Measurements from ENCODE around the gene RSBN1. TPM values are rescaled to one million over a fixed set of nuclear protein-coding genes. Genes with fewer than 3 reads are reported as not detected.
"Not testable (repeated sequence)": the region's sequence is repeated elsewhere in the genome, so short reads cannot be mapped to it uniquely, and the experiment has no call there.

The RSBN1 gene
- total RNA-seq, 6 experiments from 2014 or later: 9.0 to 11.5 (median 10.0) TPM

DNA sequence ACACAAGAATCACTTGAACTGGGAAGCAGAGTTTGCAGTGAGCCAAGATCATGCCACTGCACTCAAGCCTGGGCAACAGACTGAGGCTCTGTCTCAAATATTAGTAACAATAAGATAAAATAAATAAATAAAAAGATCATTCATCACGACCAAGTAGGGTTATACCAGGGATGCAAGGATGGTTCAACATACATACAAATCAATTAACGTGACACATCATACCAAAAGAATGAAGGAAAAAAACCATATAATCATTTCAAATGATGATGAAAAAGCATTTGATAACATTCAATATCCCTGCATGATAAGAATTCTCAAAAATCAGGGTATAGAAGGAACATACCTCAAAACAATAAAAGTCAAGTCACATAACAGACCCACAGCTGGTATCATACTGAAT lies 91.3 kb downstream of the RSBN1 start:
- DNase-seq: no peak
- Mint-ChIP-seq H3K9me3 (peaks cover 43% of the 10 kb centered on the region), H3K27me3 (ENCODE audit: insufficient read depth) (no peaks in the 10 kb centered on the region), H3K27ac (no peak overlapping the region), H3K4me1 (ENCODE audit: low read depth) (no peaks in the 10 kb centered on the region), H3K36me3 (ENCODE audit: low read depth) (peaks cover 69% of the 10 kb centered on the region), H3K4me3 (no peak overlapping the region)
- no peak for TF ChIP-seq CTCF (IDR thresholded peaks at IDR 0.05)

DNA sequence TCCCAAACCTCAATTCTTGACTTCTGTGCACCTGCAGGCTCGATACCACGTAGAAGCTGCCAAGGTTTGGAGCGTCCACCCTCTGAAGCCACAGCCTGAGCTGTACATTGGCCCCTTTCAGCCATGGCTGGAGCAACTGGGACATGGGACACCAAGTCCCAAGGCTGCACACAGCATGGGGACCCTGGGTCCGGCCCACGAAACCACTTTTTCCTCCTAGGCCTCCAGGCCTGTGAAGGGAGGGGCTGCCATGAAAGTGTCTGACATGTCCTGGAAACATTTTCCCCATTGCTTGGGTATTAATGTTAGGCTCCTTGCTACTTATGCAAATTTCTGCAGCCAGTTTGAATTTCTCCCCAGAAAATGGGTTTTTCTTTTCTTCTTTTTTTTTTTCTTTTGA lies 93.7 kb downstream of the RSBN1 start:
- not testable (repeated sequence) for H3K4me1 Mint-ChIP-seq (ENCODE audit: low read depth); DNase-seq; H3K27me3 Mint-ChIP-seq (ENCODE audit: insufficient read depth); H3K27ac Mint-ChIP-seq; H3K4me3 Mint-ChIP-seq
- Mint-ChIP-seq H3K36me3 (ENCODE audit: low read depth) (peaks cover 58% of the 10 kb centered on the region), H3K9me3 (peaks cover 43% of the 10 kb centered on the region)

DNA sequence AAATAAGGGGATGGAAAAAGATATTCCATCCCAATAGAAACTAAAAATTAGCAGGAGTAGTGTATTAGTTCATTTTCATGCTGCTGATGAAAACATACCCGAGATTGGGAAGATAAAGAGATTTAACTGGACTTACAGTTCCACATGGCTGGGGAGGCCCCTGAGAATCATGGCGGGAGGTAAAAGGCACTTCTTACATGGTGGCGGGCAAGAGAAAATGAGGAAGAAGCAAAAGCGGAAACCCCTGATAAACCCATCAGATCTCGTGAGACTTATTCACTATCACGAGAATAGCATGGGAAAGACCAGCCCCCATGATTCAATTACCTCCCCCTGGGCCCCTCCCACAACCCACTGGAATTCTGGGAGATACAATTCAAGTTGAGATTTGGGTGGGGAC lies 94.8 kb downstream of the RSBN1 start:
- not testable (repeated sequence) for H3K4me1 Mint-ChIP-seq (ENCODE audit: low read depth); DNase-seq; H3K27me3 Mint-ChIP-seq (ENCODE audit: insufficient read depth); H3K4me3 Mint-ChIP-seq; H3K27ac Mint-ChIP-seq
- H3K9me3 Mint-ChIP-seq: peaks cover 43% of the 10 kb centered on the region
- peaks cover 57% of the 10 kb centered on the region for H3K36me3 Mint-ChIP-seq (ENCODE audit: low read depth)

DNA sequence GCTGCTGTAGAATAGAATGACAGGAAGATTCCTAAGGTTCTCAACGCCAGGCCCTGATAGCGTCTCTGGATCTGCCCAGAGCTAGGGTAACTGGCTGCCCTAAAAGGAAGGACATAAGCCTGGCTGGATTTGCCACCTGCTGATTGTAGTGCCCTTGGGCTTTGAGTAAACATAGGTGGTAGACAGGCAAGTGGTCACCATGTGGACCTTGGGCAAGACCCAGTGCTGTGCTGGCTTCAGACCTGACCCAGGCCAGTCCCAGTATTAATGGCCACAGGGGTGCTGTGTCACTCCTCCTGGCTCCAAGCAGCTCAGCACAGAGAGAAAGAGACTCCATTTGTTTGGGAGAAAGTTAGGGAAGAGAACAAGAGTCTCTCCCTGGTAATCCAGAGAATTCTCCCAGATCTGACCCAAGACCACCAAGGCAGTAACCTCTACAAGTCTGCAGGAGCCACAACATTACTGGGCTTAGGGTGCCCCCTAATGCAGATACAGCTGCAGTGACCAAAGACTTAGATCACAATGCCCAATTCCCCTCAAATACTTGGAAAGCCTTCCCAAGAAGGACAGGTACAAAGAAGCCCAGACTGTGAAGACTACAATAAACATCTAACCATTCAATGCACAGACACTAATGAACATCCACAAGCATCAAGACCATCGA lies 97.5 kb downstream of the RSBN1 start:
- no peak for TF ChIP-seq CTCF (IDR thresholded peaks at IDR 0.05)
- no peak overlapping the region for H3K4me3 Mint-ChIP-seq
- no peak for DNase-seq
- H3K36me3 Mint-ChIP-seq (ENCODE audit: low read depth): peaks cover 38% of the 10 kb centered on the region
- H3K4me1 Mint-ChIP-seq (ENCODE audit: low read depth): no peaks in the 10 kb centered on the region
- no peaks in the 10 kb centered on the region for H3K27me3 Mint-ChIP-seq (ENCODE audit: insufficient read depth)
- peaks cover 26% of the 10 kb centered on the region for H3K9me3 Mint-ChIP-seq
- H3K27ac Mint-ChIP-seq: no peak overlapping the region

Other genes starting within 250 kb of the RSBN1 start
- 10 to 100 TPM; 23.3 to 27.9 (median 24.8) TPM for gene PHTF1, start 53.0 kb downstream of the RSBN1 start, total RNA-seq (2021; fragmentation: NEBNext Ultra II Directional; extraction: Animal tissue kit (Norgen Biotek cat#: 25700))
- 1 to 10 TPM in 4 of 6 experiments, under 1 TPM in 2; 0.71 to 1.3 (median 1.0) TPM for gene PTPN22, start 59.2 kb upstream of the RSBN1 start, total RNA-seq (2021; fragmentation: NEBNext Ultra II Directional; extraction: Animal tissue kit (Norgen Biotek cat#: 25700))
- under 1 TPM in 2 of 6 experiments, not detected in 4; 0.41 to 0.59 TPM for gene BCL2L15, start 75.1 kb upstream of the RSBN1 start, total RNA-seq (2021; fragmentation: NEBNext Ultra II Directional; extraction: Animal tissue kit (Norgen Biotek cat#: 25700))
- gene AP4B1, start 92.3 kb upstream of the RSBN1 start, total RNA-seq (2021; fragmentation: NEBNext Ultra II Directional; extraction: Animal tissue kit (Norgen Biotek cat#: 25700)): 10 to 100 TPM; 12.6 to 14.0 (median 13.3) TPM
- gene DCLRE1B, start 92.8 kb upstream of the RSBN1 start, total RNA-seq (2021; fragmentation: NEBNext Ultra II Directional; extraction: Animal tissue kit (Norgen Biotek cat#: 25700)): 1 to 10 TPM; 5.7 to 9.9 (median 8.8) TPM
- gene HIPK1, start 116.8 kb upstream of the RSBN1 start, total RNA-seq (2021; fragmentation: NEBNext Ultra II Directional; extraction: Animal tissue kit (Norgen Biotek cat#: 25700)): 10 to 100 TPM; 34.6 to 49.1 (median 38.7) TPM
- gene OLFML3, start 167.0 kb upstream of the RSBN1 start, total RNA-seq (2021; fragmentation: NEBNext Ultra II Directional; extraction: Animal tissue kit (Norgen Biotek cat#: 25700)): 100 to 1,000 TPM in 4 of 6 experiments, 10 to 100 TPM in 2; 66.4 to 130 (median 123) TPM

Measured in HFFc6 (cell line).